ENCODE measurements around the gene PC. TPM values are rescaled to one million over a fixed set of nuclear protein-coding genes. Genes with fewer than 3 reads are reported as not detected.

The PC gene
- total and polyA plus RNA-seq, 2 donors, result 3.6 to 12.6 TPM

DNA sequence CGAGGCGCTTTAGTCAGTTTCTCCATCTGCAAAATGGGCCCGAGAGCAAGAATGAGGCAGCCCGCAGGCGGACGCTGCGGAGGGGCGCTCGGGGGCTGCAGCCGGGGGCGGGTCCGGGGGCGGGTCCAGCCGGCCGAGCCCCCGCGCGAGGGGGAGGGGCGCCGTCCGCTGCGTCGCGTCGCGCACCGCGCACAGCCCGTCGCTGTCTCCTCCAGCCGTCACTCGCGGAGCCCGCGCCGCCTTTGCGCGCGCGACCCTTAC, 282 bp downstream of the PC start:
- WGBS, result under 1% methylated on average over 38 of the region's 40 CpGs
- no peak for DNase-seq (ENCODE audit: extremely low spot score)
- H3K4me3 ChIP-seq (ENCODE audit: low read depth, low read length), result peak overlapping the region; percentile 66

DNA sequence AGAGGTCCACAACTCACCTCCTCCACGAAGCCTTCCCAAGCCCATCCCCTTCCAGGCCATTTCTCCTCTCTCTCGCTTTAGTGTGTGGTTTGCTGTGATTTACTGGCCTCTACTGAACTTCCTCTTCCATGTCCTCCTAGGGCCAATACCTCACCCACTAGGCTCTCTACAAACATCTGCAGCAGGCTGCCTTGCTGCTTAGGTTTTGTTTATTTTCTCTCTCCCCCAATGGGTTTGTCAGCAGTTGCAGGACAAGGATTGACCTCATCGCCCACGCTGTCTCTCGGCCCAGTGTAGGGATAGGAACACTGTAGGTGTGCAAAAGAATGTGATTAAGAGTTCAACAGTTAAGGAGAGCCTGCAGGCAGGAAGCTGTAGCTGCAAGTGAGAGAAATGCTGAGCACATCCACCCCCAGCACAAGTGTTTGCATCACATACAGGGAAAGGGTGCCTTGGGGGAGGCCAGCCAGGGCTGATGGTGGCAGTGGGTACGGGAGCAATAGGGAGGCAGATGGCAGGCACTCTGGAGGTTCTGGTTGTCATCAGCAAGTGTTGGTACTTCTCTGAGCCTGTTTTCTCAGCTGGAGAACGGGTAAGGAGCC, 1.4 kb downstream of the PC start:
- Histone ChIP-seq H3K4me1 (ENCODE audit: insufficient read depth) (no peaks in the 10 kb centered on the region), H3K27ac (ENCODE audit: low read depth) (no peak overlapping the region), H3K36me3 (ENCODE audit: insufficient read depth) (no peaks in the 10 kb centered on the region), H3K4me3 (ENCODE audit: low read depth, low read length) (no peak overlapping the region)
- no peak for DNase-seq (ENCODE audit: extremely low spot score)
- WGBS, result 66% methylated on average over 7 of the region's 7 CpGs

More for the DNA sequence above, 282 bp downstream of the PC start:
- Histone ChIP-seq H3K27ac (ENCODE audit: low read depth) (peak overlapping the region; percentile 78), H3K4me1 (ENCODE audit: insufficient read depth) (no peaks in the 10 kb centered on the region), H3K36me3 (ENCODE audit: insufficient read depth) (no peaks in the 10 kb centered on the region)

DNA sequence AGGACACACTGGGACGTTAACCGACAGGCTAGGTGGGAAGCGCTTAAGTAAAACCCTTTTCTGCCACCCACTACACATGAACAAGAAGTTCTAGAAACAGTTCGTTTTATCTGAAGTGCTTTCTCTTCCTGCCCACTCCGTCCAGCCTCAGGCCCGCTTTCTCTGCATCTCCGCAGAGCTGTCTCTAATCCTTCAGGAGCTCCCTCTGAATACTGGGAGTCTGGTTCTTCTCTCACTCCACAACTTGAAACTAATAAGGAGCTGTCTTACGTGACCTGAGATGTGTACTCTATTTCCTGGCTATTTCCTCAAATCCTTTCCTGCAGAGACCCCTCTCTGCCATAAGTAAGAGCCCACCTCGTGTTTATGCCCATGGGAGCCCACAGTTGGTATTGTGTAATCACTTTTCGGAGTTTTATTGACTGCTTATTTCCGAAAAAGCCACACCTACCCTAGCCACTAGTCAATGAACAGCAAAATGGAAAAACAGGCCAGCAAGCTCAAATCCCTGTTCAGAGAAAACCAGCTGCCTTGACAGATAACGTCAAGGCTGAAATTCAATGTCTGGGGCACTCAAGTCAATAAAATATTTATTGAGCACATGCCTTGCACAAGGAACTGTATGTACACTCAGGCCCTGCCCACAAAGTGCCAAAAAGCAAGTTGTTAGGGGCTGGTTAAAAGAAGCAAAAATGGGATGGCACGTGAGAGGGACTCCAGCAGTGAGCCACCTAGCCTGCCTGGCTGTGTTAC, 4.9 kb downstream of the PC start:
- 79% methylated on average over 13 of the region's 13 CpGs for WGBS
- Histone ChIP-seq H3K27ac (ENCODE audit: low read depth) (no peak overlapping the region), H3K4me1 (ENCODE audit: insufficient read depth) (no peaks in the 10 kb centered on the region), H3K4me3 (ENCODE audit: low read depth, low read length) (no peak overlapping the region), H3K36me3 (ENCODE audit: insufficient read depth) (no peaks in the 10 kb centered on the region)
- no peak for DNase-seq (ENCODE audit: extremely low spot score)

DNA sequence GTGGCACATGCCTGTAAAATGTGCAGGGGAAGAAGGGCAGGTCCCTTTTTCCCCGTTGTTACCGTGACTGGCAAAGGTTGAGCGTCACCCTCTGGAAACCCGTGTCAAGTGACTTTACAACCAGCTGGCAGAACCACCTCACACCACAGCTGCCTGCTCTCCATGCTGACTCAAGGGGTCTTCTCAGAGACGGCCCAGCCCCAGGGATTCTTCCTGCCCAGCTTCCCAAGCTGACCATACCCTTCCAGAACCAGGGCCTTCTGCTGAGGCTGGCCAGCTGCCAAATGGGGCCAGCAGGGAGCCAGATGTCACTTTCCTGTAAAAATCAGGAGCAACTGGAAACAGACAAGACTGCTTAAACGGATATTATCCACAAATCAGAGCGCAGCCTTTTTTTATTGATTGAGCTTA, 6.3 kb downstream of the PC start:
- DNase-seq (ENCODE audit: extremely low spot score), result no peak
- 58% methylated on average over 7 of the region's 7 CpGs for WGBS
- Histone ChIP-seq H3K4me1 (ENCODE audit: insufficient read depth) (no peaks in the 10 kb centered on the region), H3K36me3 (ENCODE audit: insufficient read depth) (no peaks in the 10 kb centered on the region), H3K4me3 (ENCODE audit: low read depth, low read length) (no peak overlapping the region), H3K27ac (ENCODE audit: low read depth) (no peak overlapping the region)

DNA sequence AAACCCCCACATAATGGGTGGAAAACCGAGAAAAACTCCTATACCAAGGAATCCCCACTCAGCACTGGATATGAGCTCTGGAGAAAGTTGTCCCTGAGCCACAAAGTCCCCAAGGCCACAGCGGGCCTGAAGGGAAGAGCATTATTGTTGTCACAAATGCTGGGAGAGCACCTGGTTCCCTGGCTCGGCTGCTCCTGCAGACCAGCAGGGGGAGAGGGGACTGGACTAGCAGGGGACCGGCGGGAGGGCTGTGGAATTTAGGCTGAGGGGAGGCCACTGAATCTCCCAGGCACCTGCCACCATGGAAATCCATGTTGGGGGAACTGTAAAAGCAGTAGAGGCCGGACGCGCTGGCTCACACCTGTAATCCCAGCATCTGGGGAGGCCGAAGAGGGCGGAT, 7.0 kb downstream of the PC start:
- H3K36me3 ChIP-seq (ENCODE audit: insufficient read depth), result no peaks in the 10 kb centered on the region
- DNase-seq (ENCODE audit: extremely low spot score), result no peak
- no peak overlapping the region for H3K4me3 ChIP-seq (ENCODE audit: low read depth, low read length)
- H3K4me1 ChIP-seq (ENCODE audit: insufficient read depth), result no peaks in the 10 kb centered on the region
- 90% methylated on average over 10 of the region's 10 CpGs for WGBS
- no peak overlapping the region for H3K27ac ChIP-seq (ENCODE audit: low read depth)

DNA sequence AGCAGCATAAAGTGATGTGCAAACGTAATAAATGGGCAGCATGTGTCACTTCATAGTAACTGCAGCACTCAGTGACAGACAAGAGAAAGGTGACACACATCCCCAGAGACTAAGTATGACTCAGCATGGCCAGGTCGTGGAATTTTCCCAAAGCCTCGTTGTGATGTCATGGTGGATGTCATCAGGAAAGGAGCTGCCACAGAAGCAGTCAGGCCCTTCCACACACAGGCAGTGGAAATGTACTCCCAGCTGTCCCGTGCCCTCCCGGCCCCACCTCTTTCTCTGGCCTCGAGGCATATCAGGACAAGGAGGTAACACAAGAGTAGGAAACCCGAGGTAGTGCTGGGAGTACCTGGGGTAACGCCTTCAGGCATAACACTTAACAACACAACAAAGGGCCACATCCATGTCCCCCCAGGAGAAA, 8.1 kb downstream of the PC start:
- H3K4me3 ChIP-seq (ENCODE audit: low read depth, low read length), result no peak overlapping the region
- no peak overlapping the region for H3K27ac ChIP-seq (ENCODE audit: low read depth)
- H3K36me3 ChIP-seq (ENCODE audit: insufficient read depth), result no peaks in the 10 kb centered on the region
- 59% methylated on average over 8 of the region's 8 CpGs for WGBS
- no peak for DNase-seq (ENCODE audit: extremely low spot score)
- H3K4me1 ChIP-seq (ENCODE audit: insufficient read depth), result no peaks in the 10 kb centered on the region

DNA sequence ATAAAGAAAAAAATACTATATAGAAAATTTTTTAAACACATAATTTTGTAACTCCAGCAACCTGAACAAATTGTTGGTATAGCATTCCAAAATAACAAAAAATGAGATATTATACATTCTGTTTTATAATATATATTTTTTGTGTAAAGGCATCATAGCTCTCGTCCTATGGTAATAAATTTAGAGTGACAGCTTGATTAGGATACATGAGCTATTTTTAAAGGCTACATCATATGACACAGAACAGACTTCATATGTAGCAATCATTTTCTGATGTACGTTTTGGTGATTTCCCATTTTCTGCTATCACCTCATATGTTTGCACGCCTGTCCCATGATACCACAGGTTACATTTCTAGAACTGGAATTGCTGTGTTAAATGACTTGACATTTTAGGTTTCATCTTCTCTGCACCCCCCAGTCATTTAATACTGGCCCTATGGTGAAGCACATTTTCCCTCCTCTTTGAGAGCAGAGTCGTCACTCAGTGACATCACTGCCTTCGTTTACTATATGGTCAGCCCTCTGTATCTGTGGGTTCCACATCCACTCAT, 19.5 kb downstream of the PC start:
- Histone ChIP-seq H3K36me3 (ENCODE audit: insufficient read depth) (no peaks in the 10 kb centered on the region), H3K4me3 (ENCODE audit: low read depth, low read length) (no peak overlapping the region), H3K27ac (ENCODE audit: low read depth) (no peak overlapping the region), H3K4me1 (ENCODE audit: insufficient read depth) (no peaks in the 10 kb centered on the region)
- DNase-seq (ENCODE audit: extremely low spot score), result no peak
- WGBS, result 84% methylated on average over 5 of the region's 5 CpGs

DNA sequence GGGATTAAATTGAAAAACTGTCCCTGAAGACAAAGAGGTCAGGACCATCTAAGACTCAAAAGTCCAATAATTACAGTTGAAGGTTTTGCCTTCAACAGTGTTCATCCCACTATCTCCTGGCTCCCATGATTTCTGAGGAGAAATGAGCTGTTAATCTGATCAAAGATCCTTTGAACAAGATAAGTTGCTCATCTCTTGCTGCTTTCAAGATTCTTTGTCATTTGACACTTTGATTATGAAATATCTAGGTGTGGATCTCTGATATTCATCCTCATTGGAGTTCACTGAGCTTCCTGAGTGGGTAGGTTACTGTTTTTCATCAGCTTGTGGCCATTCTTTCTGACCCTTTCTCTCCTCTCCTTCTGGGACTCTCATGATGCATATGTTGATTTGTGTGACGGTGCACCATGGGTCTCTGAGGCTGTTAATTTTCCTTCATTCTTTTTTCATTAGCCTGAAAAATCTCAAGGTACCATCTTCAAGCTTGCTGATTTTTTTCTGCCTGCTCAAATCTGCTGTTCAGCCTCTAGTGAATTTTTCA, 20.9 kb downstream of the PC start:
- 95% methylated on average over 1 of the region's 1 CpG for WGBS
- no peak for DNase-seq (ENCODE audit: extremely low spot score)
- Histone ChIP-seq H3K27ac (ENCODE audit: low read depth) (no peak overlapping the region), H3K4me3 (ENCODE audit: low read depth, low read length) (no peak overlapping the region), H3K36me3 (ENCODE audit: insufficient read depth) (no peaks in the 10 kb centered on the region), H3K4me1 (ENCODE audit: insufficient read depth) (no peaks in the 10 kb centered on the region)

DNA sequence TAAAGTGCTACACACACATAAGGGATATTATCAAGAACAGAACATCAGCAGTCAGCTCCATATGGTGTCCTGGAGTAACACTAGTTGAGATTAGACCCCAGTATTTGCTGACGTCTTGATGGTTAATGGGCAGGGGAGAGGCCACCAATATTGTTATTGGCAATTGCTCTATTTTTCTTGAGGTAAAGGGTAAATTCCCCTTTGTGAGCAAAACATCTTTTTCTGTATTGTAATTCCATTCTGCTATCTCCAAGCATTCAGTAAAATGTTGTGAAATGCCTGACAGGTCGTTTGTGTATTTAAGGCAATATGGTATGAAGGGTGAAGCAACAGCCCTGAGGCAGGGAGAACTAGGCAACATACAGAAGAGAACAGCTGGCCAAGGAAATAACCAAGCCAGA, 21.9 kb downstream of the PC start:
- WGBS, result 70% methylated on average over 2 of the region's 2 CpGs
- H3K27ac ChIP-seq (ENCODE audit: low read depth), result no peak overlapping the region
- H3K36me3 ChIP-seq (ENCODE audit: insufficient read depth), result no peaks in the 10 kb centered on the region
- H3K4me3 ChIP-seq (ENCODE audit: low read depth, low read length), result no peak overlapping the region
- H3K4me1 ChIP-seq (ENCODE audit: insufficient read depth), result no peaks in the 10 kb centered on the region
- no peak for DNase-seq (ENCODE audit: extremely low spot score)

DNA sequence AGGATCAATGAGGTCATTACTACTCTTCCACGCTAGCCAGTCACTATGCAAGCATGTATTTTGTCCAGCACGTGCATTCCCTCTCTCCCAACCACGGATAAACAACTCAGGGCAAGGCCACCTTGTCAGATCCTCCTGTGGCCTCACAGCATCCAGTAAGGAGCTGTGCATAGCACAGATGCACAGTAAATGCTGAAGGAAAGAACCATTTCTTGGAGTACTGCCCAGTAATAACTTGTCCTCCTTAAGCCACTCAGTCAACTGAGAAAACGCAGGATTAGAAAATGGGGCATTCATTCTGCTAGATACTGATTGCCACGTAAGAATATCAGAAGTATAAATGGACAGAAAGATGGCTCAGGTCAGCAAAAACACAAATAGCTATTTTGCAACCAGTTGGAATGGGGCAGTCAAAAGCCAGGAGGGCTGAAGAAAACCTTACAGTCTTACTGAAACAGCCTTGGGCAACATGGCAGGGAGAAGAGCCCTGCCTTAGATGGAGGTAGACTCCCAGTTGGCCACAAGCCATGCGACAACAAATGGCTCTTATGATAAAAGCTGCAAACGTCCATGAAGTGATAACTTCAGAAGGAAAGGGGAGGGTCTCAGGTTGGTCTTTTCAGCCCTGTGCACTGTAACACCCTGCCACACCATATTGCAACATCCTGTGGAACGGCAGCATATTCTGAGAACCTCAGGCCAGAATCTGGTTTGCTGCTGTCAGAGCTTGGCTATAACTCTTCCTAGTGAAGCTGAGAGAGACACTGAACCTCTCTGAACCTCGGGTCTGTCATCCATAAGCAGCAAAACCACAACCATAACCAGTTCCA, 23.0 kb downstream of the PC start:
- no peak for DNase-seq (ENCODE audit: extremely low spot score)
- Histone ChIP-seq H3K36me3 (ENCODE audit: insufficient read depth) (no peaks in the 10 kb centered on the region), H3K27ac (ENCODE audit: low read depth) (no peak overlapping the region), H3K4me3 (ENCODE audit: low read depth, low read length) (no peak overlapping the region), H3K4me1 (ENCODE audit: insufficient read depth) (no peaks in the 10 kb centered on the region)
- WGBS, result 48% methylated on average over 9 of the region's 9 CpGs

DNA sequence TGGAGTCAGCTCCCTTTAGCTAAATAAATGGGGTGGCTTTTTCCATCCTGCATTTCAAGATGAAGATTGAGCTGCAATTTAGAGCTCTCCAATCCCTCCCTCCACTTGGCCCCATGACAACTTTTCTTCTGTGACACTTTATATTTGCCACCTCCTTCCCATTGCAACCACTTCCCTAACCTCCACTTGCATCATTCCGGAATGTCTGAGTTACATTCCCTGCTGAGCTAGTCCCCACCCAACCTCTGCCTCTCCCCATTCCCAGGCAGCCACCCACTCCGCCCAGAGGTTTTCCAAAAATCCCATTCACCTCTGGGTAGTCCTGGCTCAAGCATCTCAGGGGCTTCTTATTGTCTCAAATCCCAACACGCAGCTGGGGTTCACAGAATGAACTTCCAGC, 24.7 kb downstream of the PC start:
- 96% methylated on average over 3 of the region's 3 CpGs for WGBS
- H3K4me1 ChIP-seq (ENCODE audit: insufficient read depth), result no peaks in the 10 kb centered on the region
- no peak overlapping the region for H3K4me3 ChIP-seq (ENCODE audit: low read depth, low read length)
- H3K27ac ChIP-seq (ENCODE audit: low read depth), result no peak overlapping the region
- DNase-seq (ENCODE audit: extremely low spot score), result no peak
- no peaks in the 10 kb centered on the region for H3K36me3 ChIP-seq (ENCODE audit: insufficient read depth)

DNA sequence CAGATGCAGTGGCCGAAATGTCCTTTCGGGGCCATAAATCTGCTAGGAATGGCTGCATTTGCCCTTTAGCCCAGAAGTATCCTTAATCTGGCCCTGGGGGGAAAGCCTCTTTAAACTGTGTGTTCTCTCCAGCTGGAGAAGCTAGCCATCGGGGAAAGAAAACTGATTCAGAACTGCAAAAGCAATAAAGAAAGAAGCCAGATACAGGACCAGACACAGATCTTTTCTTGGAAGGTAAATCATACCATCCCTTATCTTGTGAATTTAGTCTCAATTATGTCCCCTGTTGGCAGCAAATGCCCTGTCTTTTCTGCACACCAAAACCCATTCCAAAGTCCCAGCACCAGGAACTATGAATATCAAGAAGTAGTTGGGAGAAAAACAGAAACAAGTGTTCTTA, 25.6 kb downstream of the PC start:
- Histone ChIP-seq H3K4me3 (ENCODE audit: low read depth, low read length) (no peak overlapping the region), H3K4me1 (ENCODE audit: insufficient read depth) (no peaks in the 10 kb centered on the region), H3K36me3 (ENCODE audit: insufficient read depth) (no peaks in the 10 kb centered on the region), H3K27ac (ENCODE audit: low read depth) (no peak overlapping the region)
- WGBS, result 84% methylated on average over 3 of the region's 3 CpGs
- no peak for DNase-seq (ENCODE audit: extremely low spot score)

DNA sequence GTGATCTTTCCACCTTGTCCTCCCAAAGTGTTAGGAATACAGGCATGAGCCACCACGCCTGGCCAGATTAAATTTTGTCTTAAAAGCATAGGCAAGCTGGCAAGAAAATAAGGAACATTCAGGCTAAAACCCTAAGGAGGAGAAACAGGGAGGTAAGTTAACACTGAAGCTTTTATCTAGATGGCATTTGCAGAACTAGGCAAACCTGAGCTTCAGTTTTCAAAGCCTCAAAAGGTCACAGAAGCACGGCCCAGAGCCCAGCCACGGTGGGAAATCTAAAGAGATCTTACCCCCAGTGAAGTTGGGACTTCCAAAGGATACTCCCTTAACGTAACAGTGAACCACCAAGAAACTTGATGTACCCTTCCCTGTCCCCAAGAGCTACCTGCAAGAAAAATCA, 28.4 kb downstream of the PC start:
- 83% methylated on average over 4 of the region's 4 CpGs for WGBS
- Histone ChIP-seq H3K4me1 (ENCODE audit: insufficient read depth) (no peaks in the 10 kb centered on the region), H3K4me3 (ENCODE audit: low read depth, low read length) (no peak overlapping the region), H3K36me3 (ENCODE audit: insufficient read depth) (no peaks in the 10 kb centered on the region), H3K27ac (ENCODE audit: low read depth) (no peak overlapping the region)
- no peak for DNase-seq (ENCODE audit: extremely low spot score)

DNA sequence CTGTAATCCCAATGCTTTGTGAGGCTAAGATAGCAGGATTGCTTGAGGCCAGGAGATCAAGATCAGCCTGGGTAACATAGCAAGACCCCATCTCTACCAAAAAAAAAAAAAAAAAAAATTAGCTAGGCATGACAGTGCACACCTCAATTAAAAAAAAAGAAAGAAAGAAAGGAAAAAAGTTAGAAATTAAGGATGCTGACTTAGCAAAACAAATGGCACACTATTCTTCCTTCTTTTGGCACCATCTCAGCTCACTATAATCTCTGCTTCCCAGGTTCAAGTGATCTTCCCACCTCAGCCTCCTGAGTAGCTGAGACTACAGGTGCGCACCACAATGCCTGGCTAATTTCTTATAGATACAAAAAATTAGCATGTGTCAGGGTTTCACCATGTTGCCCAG, 33.9 kb downstream of the PC start:
- no peak for DNase-seq (ENCODE audit: extremely low spot score)
- 98% methylated on average over 1 of the region's 1 CpG for WGBS
- H3K4me3 ChIP-seq (ENCODE audit: low read depth, low read length), result no peak overlapping the region
- no peak overlapping the region for H3K27ac ChIP-seq (ENCODE audit: low read depth)
- H3K36me3 ChIP-seq (ENCODE audit: insufficient read depth), result no peaks in the 10 kb centered on the region
- no peaks in the 10 kb centered on the region for H3K4me1 ChIP-seq (ENCODE audit: insufficient read depth)

Data from urinary bladder (tissue), 4 donors.